GM23338 (cell line): ENCODE results near the gene CD48.

ENCODE experiments used
- CTCF ChIP-seq, 2 experiments: fragments of 200-600 bp in 1 of 2; sonication (generic) in 1 of 2; conservative IDR thresholded peaks; 2 replicates each; pipeline versions ENCODE4 v1.5.1 to v1.6.1; 2016 to 2017; ENCODE audit warnings: antibody characterized with exemption in 2 of 2, low read depth in 2 of 2, mild to moderate bottlenecking in 2 of 2, moderate library complexity in 1 of 2
- ETS1 ChIP-seq: IDR thresholded peaks from 2 replicates; pipeline ENCODE4 v1.6.1; 2016; ENCODE audit warnings: antibody characterized with exemption
- EZH2 ChIP-seq: fragments of 200-600 bp; sonication (generic); IDR thresholded peaks from one replicate; pipeline ENCODE4 v1.8.0; 2017; ENCODE audit warnings: antibody characterized with exemption, mild to moderate bottlenecking, low read depth; ENCODE audit not compliant: unreplicated experiment
- EZH2phosphoT487 ChIP-seq: fragments of 200-600 bp; sonication (generic); IDR thresholded peaks from one replicate; pipeline ENCODE4 v1.8.1; 2018; ENCODE audit warnings: antibody characterized with exemption; ENCODE audit not compliant: unreplicated experiment
- NANOG ChIP-seq: IDR thresholded peaks from 2 replicates; pipeline ENCODE4 v1.6.1; 2016; ENCODE audit warnings: antibody characterized with exemption, borderline replicate concordance
- POLR2AphosphoS5 ChIP-seq: IDR thresholded peaks from 2 replicates; pipeline ENCODE4 v1.6.1; 2016; ENCODE audit warnings: antibody characterized with exemption, low read depth
- STAT1 ChIP-seq: IDR thresholded peaks from one replicate; pipeline ENCODE4 v1.6.1; 2016; ENCODE audit warnings: antibody characterized with exemption; ENCODE audit not compliant: unreplicated experiment
- ZNF114 ChIP-seq: fragments of 250-450 bp; sonication (Bioruptor Pico); IDR thresholded peaks from 2 replicates; pipeline ENCODE4 v1.5.0; 2020; ENCODE audit warnings: mild to moderate bottlenecking, moderate library complexity
- ZNF331 ChIP-seq: fragments of 250-450 bp; sonication (Bioruptor Pico); IDR thresholded peaks from 2 replicates; pipeline ENCODE4 v1.5.0; 2020; ENCODE audit warnings: low read depth, mild to moderate bottlenecking, moderate library complexity

GRCh38 chr1:160723332-160723731, 11.7 kb upstream of the CD48 start:
- no peak for TF ChIP-seq EZH2
- no peak for TF ChIP-seq POLR2AphosphoS5
- TF ChIP-seq CTCF (conservative IDR thresholded peaks at IDR 0.05; ENCODE audit: low read depth in 2 of 2): no peak
- no peak for TF ChIP-seq EZH2phosphoT487
- no peak for TF ChIP-seq ZNF331
- no peak for TF ChIP-seq NANOG
- TF ChIP-seq ETS1: no peak
- TF ChIP-seq STAT1: no peak
- TF ChIP-seq ZNF114 (CRISPR knock-in tag): no peak
